Activated CD4-positive, CD25-positive, alpha-beta regulatory T cell (primary cell): ENCODE data around the gene RHCG.

ENCODE experiments used
- DNase-seq, 4 experiments: peaks; one replicate each; lab custom pipeline; 2025; lab: John Stamatoyannopoulos, UW

RHCG gene

DNA sequence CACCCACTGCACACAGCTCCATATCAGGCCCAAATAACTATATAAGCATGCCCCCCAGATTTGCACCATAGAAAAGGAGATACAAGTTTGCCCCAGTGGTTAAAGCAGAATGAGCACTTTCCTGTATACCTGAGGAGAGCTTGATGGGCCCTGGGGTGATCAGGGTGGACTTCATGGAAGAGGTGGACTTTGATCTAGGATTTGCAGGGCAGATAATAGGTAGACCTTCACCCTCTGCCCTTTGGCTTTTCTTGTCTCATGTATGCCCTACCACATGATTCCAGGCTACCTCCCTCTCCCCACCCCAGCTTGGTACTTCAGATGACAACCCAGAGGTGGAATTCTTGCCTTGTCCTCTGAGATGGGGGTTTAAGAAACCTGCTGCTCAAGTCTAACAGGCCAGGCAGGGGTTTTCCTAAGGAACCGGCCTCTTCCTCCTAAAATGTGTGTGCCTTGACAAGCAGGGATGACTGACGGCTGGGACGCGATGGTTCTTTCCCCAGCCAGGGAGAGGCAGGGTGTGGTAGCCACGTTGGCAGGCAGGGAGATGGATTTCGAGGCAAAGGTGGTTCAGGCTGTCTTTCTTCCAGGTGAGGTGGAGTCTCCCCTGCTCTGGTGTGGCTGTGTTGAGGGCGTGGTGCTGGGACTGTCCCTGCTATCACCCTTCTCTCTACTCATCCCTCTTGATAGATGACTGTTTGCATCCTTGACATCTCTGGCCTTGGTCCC, 6.6 kb upstream of the RHCG start:
- DNase-seq, result no peak

GRCh38 chr15:89501646-89502045, 5.3 kb upstream of the RHCG start:
- DNase-seq, result no peak

DNA sequence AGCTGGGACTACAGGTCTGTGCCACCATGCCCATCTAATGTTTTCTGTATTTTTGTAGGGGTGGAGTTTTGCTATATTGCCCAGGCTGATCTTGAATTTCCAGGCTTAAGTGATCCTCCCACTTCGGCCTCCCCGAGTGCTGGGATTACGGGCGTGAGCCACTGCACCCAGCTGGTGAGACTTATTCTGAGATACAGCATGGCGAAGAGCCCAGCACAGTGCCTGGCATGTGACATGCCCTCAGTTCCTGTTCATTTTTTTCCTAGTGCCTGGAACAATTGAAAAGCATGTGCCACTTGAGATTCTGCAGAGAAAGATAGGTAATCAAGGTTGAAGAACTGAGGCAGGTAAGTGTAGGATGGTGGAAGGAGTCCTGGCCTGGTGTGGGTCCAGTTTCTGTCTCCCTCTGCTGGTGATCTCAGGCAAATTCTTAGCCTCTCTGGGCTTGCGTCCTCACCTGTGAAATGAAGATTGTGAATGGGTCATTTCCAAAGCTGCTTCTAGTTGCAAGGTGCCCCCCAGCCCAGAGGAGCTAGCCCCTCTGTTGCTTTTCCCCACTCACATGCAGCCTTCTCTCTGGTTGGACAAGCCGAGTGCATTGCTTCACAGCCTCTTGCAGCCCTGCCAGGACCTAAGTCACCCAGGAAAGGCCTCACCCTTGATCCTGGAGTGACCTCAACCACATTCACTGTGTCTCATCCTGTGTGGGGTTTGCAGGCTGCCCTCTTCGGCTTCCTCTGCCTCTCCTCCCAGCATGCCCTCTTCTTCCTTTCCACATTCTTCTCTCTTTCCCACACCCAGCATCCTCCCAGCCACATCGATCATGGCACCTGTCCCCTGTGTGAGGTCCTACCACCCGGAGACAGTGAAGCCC, 4.3 kb upstream of the RHCG start:
- no peak for DNase-seq

DNA sequence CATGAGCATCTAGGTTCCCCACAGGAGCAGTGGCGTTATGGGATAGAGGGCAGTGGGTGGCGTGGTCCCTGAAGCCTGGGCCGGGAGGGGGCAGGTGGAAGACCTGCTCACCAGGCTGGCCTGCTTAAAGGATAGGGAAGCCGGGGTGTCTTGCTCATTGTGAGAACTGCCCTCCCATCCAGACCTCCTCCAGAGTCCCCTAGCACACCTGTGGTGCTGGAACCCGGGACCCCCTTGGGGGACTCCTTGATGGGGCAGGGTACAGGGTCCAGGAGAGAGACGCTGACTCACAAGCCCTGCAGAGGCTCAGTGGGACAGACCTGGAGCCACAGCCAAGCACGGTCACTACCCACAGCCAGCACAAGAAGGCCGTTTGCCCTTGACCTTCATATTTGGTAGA, 2.8 kb upstream of the RHCG start:
- no peak for DNase-seq

GRCh38 chr15:89498574-89498906, 2.2 kb upstream of the RHCG start:
- DNase-seq, result no peak

GRCh38 chr15:89497231-89497630, 848 bp upstream of the RHCG start:
- no peak for DNase-seq

- no peak for DNase-seq
Measured at GRCh38 chr15:89495638-89496145, 691 bp downstream of the RHCG start.

DNA sequence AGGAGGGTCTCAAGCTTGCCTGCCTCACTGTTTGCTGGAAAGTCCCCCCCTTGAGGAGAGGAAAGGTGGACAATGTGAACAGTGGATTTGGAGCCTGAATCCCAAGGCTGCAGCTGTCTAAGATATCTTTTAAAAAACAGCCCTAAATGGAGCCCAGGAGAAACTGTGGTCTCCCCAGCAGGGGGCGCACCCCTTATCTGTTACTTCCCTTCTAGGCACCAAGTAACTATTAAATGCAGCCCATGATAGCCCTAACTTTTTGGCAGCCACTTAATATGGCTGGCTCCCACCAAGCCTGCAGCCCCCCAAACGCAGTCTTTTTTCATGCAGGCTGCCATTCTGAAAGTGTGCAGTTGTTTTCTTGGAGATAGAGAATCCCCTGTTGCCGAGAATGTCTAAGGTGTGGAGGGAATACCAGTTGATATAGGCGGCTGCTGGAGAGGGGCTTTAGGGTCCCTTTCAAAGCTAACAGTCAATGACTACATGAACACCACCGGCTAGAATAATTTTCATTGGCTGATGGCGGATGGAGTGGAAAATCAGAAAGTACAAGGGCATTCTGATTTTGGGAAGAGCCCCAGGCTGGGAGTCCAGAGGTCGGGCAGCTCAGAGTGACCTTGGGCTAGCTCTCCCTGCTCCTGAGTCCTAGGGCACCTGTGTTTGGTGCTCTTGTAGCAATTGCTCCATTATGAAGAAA, 1.3 kb downstream of the RHCG start:
- DNase-seq, result no peak

DNA sequence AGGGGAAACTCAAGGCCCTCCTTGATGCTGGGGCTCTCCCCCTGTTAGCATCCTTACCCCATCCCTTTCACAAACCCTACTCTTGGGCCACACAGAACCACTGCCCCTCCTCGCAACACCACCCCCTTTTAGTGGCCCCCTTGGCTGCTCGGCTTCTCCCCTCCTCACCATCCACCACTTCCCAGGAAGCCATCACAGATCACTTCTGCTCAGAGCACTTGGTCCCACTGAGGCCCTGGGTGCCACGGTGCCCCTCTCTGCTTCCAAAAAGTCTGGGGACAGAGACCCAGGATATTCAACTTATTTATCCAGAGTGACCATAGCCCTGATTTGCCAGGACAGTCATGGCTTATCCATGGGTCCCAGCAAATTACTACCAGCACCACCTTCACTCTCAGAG, 2.4 kb downstream of the RHCG start:
- DNase-seq, result no peak

DNA sequence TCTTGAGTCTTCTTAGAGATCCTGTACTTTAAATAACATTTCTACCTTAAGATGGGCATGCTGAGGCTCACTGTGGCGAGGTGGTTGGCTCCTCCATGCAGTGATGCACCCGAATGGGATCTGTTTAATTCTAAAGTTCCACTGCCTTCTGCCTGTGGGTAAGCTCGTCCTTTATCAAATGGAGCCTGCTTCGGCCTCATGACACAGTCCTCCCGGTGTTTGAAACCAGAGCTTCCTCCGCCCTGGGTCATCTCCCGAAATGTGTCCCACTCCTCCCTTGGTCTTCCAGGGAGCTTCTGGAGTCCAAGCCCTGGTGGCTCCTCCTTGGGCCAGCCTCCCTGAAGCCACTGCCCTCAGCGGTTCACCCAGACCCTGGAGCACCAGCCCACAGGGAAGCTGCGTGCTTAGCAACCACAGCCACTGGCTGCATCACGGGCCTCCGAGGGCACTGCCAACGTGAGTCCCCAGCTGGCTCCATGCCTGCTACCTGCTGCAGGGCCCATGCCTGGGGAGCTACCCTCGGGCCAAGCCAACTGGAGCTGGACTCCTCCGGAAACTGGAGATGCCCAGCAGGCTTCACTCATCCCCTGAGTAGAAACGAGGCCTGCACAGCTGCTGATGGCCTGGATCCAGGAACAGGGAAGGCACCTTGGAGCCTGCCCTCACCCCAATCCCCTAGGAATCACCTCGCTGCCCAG, 3.3 kb downstream of the RHCG start:
- no peak for DNase-seq

DNA sequence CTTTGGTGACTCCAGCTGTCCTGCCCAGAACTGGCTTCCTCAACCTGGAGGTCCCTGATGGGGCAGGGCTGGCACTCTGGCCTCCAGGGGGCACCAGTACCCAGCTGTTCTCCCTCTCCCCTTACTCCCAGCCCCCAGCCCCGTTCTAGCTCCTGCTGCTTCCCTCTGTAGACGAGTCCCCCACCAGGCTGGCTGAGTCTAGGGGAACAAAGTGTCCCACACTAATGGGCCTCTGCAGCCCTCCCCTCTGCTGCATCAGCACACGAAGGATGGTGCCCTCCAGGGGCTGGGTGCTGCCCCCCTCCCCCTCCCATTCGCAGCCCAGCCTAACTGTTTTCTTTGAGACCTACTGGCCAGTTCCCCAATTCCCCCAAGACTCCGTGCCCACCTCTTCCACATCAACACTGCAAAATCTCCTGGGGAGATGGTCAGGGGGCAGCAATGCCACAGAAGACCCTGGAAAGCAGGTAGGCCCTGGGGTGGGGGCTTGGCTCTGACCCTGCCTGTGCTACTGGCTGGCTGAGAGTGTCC, 4.2 kb downstream of the RHCG start:
- no peak for DNase-seq

- no peak for DNase-seq
Measured at GRCh38 chr15:89490814-89491315, 5.5 kb downstream of the RHCG start.

- DNase-seq, result no peak
Measured at GRCh38 chr15:89490081-89490813, 6.1 kb downstream of the RHCG start.

- no peak for DNase-seq
Measured at GRCh38 chr15:89489376-89489775, 7.0 kb downstream of the RHCG start.

GRCh38 chr15:89487791-89488190, 8.6 kb downstream of the RHCG start:
- no peak for DNase-seq

- no peak for DNase-seq
Measured at GRCh38 chr15:89486726-89487050, 9.7 kb downstream of the RHCG start.

DNA sequence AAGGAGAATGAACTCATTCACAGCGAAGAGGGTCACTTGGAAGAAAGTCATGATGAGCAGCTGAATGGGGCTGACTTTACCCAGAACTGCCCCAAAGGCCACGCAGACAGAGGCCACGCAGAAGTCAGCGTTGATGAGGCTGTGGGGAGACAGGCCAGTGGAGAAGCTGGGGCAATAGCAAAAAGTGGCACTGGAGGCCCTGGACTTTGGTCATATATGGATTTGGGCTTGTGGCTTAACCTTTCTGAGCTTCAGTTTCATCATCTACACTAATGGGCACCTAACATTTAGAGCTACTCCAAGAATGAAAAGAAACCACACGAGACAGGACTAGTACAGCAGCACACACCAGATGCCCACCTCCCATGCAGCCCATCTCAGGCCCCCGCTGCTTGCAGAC, 13.3 kb downstream of the RHCG start:
- DNase-seq, result no peak

GRCh38 chr15:89482139-89482538, 14.2 kb downstream of the RHCG start:
- DNase-seq, result no peak

DNA sequence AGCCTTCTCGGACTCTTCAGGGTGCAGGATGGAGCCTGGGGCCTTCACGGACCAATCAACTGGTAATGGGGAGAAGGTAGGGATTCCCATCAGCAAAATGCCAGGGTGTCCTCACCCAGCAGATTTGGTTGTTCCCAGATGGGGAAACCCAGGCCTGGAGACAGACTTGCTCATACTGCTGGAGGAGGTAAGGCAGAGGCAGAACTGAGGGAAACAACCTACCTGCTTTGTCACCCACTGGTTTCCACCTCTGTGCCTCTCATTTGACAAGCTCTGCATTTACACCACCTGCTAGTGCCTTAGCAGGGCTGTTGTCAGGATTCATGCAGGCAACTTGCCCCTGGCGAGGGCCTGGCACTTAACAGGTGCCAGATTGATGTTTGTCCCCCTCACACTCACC, 15.9 kb downstream of the RHCG start:
- no peak for DNase-seq

DNA sequence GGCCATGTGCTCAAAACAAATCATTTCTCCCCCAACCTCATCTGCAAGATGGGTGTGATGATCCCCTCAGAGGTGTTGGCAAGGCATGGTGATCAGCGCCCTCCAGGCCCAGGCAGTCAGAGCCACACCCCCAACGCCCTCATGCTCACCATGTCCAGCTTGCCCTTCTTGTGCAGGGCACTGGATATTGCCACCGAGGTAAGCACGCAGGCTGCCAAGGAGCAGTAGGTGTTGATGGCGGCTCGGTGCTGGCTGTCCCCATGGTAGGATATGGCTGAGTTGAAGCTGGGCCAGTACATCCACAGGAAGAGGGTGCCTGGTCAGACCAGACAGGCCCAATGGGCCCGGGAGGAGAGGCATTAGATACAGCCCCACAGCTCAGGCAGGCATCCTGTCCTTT, 17.2 kb downstream of the RHCG start:
- DNase-seq, result no peak
